ENCODE data around the gene PRKD1. TPM values are rescaled to one million over a fixed set of nuclear protein-coding genes. Genes with fewer than 3 reads are reported as not detected.

PRKD1 gene
- polyA plus RNA-seq, 1 of the 3 experiments (the other 2 are of a cell fraction) = 0.07 TPM

GRCh38 chr14:29706700-29707099 is 220.9 kb downstream of the PRKD1 start:
- Histone ChIP-seq H3K27me3 (ENCODE audit: insufficient read depth) (no peaks in the 10 kb centered on the region), H3K4me3 (ENCODE audit: low read depth in 2 of 2, low read length in 1 of 2) (no peak overlapping the region), H3K4me2 (no peak overlapping the region), H4K20me1 (ENCODE audit: insufficient read depth) (no peaks in the 10 kb centered on the region), H3K9me2 (no peaks in the 10 kb centered on the region), H3K36me3 (replicated peaks in 1 of 2; ENCODE audit: control insufficient read depth in 1 of 2, insufficient read depth in 2 of 2, low read length in 1 of 2) (no peaks in the 10 kb centered on the region), H3K79me2 (ENCODE audit: insufficient read depth) (no peaks in the 10 kb centered on the region), H3K9ac (no peak overlapping the region), H3K27ac (ENCODE audit: low read depth in 2 of 2, low read length in 1 of 2) (no peak overlapping the region), H3F3A (replicated peaks; ENCODE audit: insufficient read depth) (no peaks in the 10 kb centered on the region), H2AFZ (ENCODE audit: low read depth) (no peak overlapping the region), H3K9me3 (no peaks in the 10 kb centered on the region), H3K4me1 (ENCODE audit: control insufficient read depth in 1 of 2, insufficient read depth in 2 of 2, low read depth in 1 of 2, low read length in 1 of 2) (no peaks in the 10 kb centered on the region)
- no peak for TF ChIP-seq PBX3 (IDR thresholded peaks at IDR 0.05)
- no peak for TF ChIP-seq MAX (IDR thresholded peaks at IDR 0.05; ENCODE audit: low read depth)
- TF ChIP-seq SMC3 (IDR thresholded peaks at IDR 0.05; ENCODE audit: low read depth, low read length) = no peak
- TF ChIP-seq FOSL2 (IDR thresholded peaks at IDR 0.05; ENCODE audit: borderline replicate concordance, low read depth) = no peak
- no peak for TF ChIP-seq FOXJ3 (CRISPR knock-in tag; IDR thresholded peaks at IDR 0.05)
- no peak for TF ChIP-seq JUND (IDR thresholded peaks at IDR 0.05)
- TF ChIP-seq CHD2 (IDR thresholded peaks at IDR 0.05; ENCODE audit: low read length, partially characterized antibody) = no peak
- TF ChIP-seq NRF1 (IDR thresholded peaks at IDR 0.05; ENCODE audit: low read depth, low read length) = no peak
- no peak for TF ChIP-seq RAD21 (IDR thresholded peaks at IDR 0.05; ENCODE audit: low read length)
- no peak for TF ChIP-seq RCOR1 (IDR thresholded peaks at IDR 0.05; ENCODE audit: low read length)
- no peak for TF ChIP-seq USF2 (IDR thresholded peaks at IDR 0.05; ENCODE audit: borderline replicate concordance, low read depth, low read length)
- no peak for TF ChIP-seq EP300 (IDR thresholded peaks at IDR 0.05; ENCODE audit: borderline replicate concordance in 1 of 2, low read depth in 1 of 2, low read length in 1 of 2)
- TF ChIP-seq, protein P1, sequence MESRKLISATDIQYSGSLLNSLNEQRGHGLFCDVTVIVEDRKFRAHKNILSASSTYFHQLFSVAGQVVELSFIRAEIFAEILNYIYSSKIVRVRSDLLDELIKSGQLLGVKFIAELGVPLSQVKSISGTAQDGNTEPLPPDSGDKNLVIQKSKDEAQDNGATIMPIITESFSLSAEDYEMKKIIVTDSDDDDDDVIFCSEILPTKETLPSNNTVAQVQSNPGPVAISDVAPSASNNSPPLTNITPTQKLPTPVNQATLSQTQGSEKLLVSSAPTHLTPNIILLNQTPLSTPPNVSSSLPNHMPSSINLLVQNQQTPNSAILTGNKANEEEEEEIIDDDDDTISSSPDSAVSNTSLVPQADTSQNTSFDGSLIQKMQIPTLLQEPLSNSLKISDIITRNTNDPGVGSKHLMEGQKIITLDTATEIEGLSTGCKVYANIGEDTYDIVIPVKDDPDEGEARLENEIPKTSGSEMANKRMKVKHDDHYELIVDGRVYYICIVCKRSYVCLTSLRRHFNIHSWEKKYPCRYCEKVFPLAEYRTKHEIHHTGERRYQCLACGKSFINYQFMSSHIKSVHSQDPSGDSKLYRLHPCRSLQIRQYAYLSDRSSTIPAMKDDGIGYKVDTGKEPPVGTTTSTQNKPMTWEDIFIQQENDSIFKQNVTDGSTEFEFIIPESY (IDR thresholded peaks at IDR 0.05; ENCODE audit: borderline replicate concordance, low read depth) = no peak
- TF ChIP-seq FOXM1 (IDR thresholded peaks at IDR 0.05; ENCODE audit: low read depth) = no peak
- no peak for TF ChIP-seq TEAD4 (IDR thresholded peaks at IDR 0.05; ENCODE audit: borderline replicate concordance, insufficient read depth)
- no peak for TF ChIP-seq YY1 (IDR thresholded peaks at IDR 0.05; ENCODE audit: low read depth)
- POLR2A ChIA-PET = no interaction called here
- DNase-seq = no peak
- 9% methylated on average over 1 of the region's 1 CpG for WGBS (ENCODE audit: low lambda C conversion rate)
- CTCF ChIA-PET = no interaction called here

Data from SK-N-SH (cell line).